ENCODE results near the gene TESMIN.
A peak's percentile ranks its signal among the peaks of the same experiment; 100 is the strongest.

Gene TESMIN

GRCh38 chr11:68751331-68751856, at the start of gene TESMIN:
Gene TESMIN, minus strand, starts transcription at chr11:68751520. Its CDS starts 860 bp downstream, at chr11:68750660.
- peak; percentile 84 for DNase-seq

GRCh38 chr11:68798221-68798813, 47.0 kb upstream of the TESMIN start:
- DNase-seq, result peak; percentile 15

DNA sequence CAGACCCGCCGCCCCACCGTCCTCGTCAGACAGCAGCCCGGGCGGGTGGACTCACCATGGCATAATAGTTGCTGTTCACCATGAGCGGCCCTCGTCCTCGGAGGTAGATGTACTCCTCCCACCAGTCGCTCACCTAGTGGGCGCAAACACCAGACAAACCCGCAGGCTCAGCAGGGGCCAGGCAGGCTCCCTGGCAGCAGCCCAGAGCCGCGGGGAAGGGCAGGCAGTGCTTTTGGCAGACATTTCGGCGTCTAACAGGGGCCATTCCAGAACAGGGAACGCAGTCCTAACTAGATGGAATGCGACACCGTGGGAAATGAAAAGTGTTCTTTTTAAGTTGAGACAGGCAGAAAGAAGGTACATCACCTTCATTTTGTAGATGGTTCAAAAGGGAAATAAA, 45.5 kb upstream of the TESMIN start:
- DNase-seq, result no peak

GRCh38 chr11:68792400-68792966, 41.2 kb upstream of the TESMIN start:
- peak; percentile 44 for DNase-seq

DNA sequence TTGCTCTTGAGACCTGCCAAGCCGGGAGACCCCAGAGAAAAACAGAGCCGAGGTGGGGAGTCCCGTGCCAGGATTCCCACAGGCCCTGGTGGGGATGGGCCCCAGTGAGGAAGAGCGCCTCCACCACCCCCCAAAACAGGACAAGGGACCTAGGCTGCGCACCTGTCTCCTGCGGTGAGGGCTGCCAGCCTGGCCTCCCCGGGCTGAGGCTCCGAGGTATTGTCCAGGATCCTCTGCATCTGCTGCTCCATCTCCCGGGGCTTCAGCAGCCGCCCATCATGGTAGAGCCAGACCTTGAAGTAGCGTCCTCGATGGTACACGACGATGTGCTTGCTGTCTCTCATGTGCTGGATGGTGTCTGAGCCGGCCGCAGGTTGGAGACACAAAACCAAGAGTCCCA, 33.3 kb upstream of the TESMIN start:
- DNase-seq, result no peak

DNA sequence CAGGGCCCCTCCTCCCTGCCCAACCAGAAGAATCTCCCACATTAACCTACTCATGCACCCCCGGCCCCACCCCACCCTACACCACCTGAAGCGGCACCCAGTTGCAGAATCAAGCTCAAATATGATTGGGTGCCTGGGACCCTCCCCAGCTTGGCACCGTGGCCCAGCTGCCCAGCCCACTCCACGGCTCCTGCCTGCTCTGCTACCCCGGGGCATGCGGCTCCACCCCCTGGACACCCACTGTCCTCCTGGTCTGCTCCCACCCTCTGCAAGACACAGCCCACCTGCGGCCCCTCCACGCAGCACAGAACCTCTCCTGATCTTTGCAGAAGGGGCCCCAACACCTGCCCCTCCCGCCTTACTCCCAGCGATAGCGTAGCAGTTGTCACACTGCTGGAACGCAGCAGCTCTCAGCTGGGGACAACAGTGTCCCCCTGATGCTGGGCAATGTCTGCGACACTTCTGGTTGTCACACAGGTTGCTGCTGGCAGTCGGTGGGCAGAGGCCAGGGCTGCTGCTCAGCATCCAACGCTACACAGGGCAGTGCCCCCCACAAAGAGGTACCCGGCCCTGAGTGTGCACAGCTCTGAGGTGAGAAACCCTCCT, 32.0 kb upstream of the TESMIN start:
- no peak for DNase-seq

- no peak for DNase-seq
Measured at GRCh38 chr11:68782711-68783110, 31.4 kb upstream of the TESMIN start.

GRCh38 chr11:68780829-68781228, 29.5 kb upstream of the TESMIN start:
- peak; percentile 18 for DNase-seq

DNA sequence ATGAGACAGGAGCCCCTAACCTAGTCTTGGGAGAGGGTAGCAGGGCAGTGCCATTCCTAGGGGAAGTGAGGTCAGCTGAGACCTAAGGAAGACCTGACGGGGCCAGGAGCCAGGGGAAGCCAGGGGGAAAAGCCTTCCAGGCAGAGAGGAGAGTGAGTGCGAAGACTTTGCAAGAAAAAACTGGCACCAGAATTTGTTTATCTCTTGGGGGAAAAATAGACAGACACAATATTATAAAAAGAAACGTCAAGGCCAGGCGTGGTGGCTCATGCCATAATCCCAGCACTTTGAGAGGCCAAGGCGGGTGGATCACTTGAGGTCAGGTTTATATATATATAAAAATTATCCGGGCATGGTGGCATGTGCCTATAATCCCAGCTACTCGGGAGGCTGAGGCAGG, 26.9 kb upstream of the TESMIN start:
- DNase-seq, result no peak

DNA sequence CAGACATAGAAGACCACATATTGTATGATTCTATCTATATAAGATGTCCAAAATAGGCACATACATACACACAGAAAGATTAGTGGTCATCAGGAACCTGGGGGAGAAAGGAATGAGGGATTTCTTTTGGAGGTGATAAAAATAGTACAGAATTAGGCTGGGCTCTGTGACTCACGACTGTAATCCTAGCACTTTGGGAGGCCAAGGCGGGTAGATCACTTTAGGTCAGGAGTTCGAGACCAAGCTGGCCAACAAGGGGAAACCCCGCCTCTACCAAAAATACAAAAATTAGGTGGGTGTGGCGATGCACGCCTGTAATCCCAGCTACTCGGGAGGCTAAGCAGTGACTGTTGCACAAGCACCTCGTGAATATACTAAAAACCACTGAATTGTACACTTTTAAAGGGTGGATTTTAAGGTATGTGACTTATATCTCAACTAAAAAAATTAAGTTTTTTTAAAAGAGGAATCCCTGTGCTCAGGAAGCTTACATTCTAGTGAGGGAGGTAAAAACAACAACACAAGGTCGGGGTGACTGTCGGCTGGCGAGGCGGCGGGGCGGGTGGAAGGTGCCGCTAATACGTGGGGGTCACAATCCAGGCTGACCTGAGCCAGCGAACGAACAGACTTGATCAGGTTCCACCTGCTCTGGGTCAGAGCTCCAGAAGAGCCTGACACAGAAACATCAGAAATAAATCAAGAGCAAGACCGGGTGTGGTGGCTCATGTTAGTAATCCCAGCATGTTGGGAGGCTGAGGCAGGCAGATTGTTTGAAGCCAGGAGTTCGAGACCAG, 25.3 kb upstream of the TESMIN start:
- no peak for DNase-seq

DNA sequence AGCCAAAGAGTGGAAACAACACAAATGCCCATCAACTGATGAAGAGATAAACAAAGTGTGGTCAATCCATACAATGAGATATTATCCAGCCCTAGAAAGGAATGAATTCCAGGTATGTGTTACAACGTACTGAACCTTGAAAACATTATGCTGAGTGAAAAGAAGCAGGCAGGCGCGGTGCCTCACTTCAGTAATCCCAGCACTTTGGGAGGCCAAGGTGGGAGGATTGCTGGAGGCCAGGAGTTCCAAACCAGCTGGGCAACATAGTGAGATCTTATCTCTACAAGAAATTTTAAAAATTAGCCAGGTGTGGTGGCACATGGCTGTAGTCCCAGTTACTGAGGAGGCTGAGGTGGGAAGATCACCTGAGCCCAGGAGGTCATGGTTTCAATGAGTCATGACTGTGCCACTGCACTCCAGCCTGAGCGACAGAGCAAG, 24.6 kb upstream of the TESMIN start:
- no peak for DNase-seq

GRCh38 chr11:68774194-68774585, 22.9 kb upstream of the TESMIN start:
- no peak for DNase-seq

DNA sequence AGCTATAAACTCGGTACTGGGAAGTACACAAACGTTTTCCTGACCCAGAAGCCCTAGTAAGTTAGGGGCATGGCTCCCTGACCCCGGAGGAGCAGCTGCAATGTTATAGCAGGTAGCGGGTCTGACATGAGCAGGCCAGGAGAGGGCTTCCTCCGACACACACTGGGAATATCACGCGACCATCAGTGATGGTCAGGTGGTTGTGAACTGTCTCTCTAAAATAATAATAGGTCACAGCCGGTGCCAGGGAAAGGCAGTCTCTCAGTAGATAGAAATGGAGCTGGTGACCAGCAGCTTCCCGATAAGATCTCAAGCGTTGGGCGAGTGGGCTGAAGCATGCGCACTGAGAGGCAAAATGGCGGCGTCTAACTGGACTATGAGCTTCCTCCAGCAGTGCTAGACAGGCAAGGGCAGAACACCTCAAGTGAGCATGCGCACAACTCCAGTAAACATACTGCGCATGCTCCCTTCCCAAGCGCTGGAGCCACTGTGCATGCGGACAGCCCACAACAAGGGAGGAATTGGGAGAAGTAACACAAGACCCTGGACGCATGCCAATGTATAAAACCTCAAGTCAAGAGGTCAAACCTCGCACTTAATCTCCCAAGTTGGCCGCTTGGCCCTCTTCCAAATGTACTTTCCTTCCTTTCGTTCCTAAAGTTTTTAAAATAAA, 22.3 kb upstream of the TESMIN start:
- DNase-seq, result no peak

DNA sequence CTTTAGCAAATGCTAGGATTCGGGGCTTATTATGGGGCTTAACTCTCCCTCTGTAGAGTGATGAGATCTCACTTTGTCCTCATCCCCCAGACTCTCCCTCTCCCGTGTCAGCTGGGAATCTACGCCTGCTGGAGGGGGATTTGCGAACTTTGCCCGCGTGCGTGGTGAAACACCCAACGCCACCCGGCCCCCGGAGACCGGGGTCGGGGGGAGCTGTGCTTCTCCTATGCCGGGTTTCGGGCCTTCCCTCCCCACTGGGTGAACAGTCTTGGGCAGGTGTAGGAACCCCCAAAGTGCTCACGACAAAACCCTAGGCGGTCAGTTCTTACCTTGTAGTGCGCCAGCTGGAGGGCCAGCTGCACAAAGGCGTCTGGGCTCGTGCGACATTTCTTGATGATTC, 21.6 kb upstream of the TESMIN start:
- DNase-seq, result no peak

- no peak for DNase-seq
Measured at GRCh38 chr11:68770781-68771180, 19.5 kb upstream of the TESMIN start.

- DNase-seq, result no peak
Measured at GRCh38 chr11:68767672-68768071, 16.4 kb upstream of the TESMIN start.

DNA sequence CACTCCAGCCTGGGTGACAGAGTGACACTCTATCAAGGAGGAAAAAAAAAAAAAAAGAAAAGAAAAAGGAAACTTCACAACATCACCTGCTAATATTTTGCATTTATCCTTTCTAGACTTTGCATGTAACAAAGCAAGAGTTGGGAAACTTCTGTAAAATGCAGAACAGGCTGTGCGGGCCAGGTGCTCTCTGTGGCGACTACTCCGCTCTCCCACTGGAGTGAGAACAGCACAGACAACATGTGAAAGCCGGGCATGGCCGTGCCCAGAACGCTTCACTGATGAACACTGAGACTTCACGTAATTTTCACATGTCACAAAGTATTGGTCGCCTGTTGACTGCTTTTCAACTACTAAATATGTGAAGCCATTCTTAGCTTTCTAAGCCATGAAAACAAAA, 15.5 kb upstream of the TESMIN start:
- no peak for DNase-seq

DNA sequence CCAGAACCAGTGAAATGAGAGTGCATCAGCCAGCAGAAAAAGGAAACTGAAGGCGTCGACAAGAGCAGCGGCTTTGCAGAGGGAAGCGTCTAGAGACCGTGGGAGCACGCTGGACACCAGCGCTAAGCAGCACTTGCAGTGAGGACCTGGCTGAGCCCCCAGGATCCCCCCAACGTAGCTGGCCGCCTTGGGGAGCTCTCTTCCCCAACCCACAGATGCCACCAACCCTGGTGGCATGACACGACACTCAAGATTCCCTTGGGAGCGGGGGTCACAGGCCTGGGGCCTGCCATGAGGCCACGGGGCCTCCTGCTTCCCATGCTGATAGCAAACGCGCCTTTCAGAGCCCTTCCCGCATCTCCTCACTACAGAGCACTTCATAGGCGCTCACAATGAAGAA, 13.4 kb upstream of the TESMIN start:
- no peak for DNase-seq

GRCh38 chr11:68763926-68764657, 12.8 kb upstream of the TESMIN start:
- DNase-seq, result no peak

GRCh38 chr11:68763181-68763721, 11.9 kb upstream of the TESMIN start:
- DNase-seq, result peak; percentile 61

DNA sequence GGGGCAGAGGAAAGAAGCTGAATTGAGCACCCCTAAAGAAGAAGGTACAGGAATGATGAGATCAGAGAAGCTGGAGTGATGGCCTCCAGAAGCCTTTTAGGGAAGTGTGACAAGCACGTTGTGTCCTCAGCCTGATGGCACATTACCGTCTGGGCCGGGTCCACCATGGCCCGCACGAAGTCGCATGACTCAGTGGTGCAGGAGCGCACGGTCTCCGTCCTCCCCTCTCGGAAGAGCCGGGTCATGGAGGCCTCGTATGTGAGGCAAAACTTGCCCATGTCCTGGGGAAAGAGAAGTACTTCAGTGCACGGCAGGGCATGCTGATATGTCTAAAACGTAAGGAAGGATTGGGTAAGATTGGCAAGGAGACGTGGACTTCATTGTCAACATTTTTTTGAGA, 11.2 kb upstream of the TESMIN start:
- no peak for DNase-seq

GRCh38 chr11:68761801-68762200, 10.5 kb upstream of the TESMIN start:
- no peak for DNase-seq

Data from EL (cell line).